HG02885 (cell line): ENCODE measurements around the gene VAPA.

Source experiments
- ATAC-seq: cut with Tn5 transposase; IDR thresholded peaks from one replicate; pipeline ENCODE4 v1.9.1; 2021; ENCODE audit warnings: mild to moderate bottlenecking; ENCODE audit not compliant: unreplicated experiment, poor library complexity

VAPA gene

DNA sequence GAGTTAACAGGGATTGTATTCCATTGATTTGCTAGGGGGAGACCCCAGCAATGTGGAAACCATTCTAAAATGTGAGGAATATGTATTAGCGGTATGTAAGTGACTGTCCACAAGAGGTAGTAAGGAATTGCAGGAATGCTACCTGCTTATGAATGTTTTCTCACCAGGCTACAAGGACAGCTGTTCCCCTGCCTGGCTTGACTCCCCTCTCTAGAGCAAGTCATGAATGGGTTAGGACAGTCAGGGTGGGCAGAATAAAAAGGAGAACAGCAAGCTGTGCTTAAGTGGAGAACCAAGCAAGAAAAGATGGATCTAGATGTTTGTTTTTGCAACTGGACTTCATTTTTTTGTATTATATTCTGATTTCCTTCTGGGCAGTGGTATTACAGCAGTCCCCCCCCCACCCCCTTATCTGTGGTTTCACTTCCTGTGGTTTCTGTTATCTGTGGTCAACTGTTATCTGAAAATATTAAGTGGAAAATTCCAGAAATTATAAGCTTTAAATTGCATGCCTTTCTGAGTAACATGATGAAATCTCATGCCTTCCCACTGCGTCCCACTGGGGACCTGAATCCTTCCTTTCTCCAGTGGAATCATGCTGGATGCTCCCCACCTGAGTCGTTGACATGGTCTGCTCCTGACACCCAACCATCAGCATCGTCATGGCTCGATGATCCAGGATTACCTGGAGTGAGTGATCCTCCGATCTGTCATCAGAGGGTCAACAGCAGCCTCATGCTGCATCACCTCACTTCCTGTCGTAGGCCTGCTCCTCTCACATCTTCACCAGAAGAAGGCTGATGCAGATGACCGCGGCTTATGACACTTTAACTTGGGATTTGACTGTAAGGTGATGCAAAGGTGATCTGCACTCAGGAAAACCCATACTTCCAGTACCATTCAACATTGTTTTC lies 52.2 kb downstream of the VAPA start:
- ATAC-seq: no peak

DNA sequence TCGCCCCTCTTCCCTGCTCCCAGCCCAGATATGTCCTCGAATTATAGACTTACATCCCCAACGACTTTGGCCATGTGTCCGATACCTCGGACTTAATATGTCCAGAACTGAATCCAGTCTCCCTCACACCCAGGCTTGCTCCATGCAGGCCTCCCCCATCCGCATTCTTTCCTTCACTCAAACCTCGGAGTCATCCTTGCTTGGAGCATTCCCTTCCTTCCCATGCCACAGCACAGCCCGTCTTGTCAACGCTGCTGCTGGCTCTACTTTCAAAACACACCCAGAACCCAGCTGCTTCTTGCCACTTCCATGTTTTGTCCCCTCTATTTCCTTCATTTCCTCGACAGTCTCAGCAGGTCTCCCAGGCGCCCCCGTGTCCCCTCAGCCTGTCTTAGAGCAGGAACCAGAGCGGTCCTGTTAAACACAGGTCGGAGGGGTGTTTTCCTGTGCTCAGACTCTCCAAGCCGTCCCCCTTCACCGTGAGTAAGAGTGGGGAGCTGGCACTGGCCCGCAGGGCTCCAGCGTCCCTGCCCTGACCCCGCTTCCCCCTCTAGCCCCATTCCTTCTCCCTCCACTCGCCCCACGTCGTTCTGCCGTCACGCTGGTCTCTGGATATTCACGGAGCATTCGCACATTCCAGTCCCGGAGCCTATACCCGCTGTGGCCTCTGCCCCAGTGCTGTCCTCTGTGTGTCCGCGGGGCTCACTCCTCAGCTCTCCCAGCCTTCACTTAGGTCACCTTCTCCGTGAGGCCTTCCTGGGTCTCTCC lies 54.4 kb downstream of the VAPA start:
- no peak for ATAC-seq

DNA sequence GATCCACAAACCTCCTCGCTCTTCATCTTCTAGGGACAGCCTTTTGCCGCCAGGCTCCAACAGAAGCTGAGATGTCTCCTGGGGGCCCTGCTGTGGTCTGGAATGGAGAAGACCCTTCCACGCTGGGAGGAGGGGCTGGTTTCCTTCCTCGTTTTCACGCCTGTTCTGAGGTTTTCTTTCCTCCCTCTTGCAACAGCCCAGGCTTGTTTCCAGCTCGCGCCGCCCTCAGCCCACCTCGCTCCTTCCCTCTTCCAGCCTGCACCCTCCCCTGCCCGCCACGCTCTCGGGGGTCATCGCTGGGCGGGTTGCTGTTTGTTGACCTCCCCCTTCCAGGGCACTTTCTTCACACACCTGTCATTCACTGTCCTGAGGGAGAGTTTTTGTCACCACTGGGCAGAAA lies 55.4 kb downstream of the VAPA start:
- ATAC-seq: no peak

DNA sequence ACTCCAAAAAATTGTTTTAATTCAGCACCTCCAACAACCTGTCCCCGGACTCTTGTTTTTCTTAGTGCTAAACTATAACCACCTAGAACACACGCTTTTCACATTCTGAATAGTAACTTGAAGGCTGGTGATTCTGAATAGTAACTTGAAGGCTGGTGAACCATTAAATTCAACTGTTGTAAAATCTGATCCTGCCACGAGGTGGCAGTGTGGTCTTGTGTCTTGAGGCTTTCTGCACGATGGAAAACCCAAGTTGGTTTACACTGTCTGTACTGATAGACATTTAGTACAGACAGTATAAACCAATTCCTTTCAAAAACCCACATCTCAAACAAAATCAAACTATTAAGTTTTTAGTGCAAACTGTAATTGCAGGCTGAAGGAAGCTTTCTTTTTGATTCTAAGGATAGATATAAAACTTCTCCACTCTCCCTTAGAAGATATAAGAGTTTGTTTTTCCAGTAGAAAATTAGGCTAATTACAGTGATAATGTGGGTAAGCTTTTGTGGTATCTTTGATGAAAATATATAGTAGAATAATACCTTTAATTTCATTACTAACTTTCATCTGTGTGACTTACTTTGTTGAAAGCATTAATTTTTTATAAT lies 57.6 kb downstream of the VAPA start:
- ATAC-seq: no peak

DNA sequence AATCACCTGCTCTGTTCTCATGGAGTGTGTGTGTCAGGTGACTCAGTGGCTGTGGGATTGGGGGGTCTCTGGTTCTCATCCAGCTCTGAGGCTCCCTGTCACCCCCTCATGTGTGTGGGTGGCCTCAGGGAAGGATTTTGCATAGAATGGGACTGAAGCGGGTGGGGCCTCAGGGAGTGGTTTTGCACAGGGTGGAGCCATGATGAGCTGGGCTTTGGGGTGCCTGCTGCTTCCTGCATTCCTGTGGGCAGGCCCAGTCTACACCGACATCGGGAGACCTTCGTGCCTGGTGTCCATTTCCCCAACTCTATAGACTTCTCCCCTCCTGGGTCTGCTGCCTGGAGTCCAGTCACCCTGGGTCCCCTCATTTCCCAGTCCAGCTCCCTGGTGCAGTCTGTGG lies 59.7 kb downstream of the VAPA start:
- ATAC-seq: no peak

DNA sequence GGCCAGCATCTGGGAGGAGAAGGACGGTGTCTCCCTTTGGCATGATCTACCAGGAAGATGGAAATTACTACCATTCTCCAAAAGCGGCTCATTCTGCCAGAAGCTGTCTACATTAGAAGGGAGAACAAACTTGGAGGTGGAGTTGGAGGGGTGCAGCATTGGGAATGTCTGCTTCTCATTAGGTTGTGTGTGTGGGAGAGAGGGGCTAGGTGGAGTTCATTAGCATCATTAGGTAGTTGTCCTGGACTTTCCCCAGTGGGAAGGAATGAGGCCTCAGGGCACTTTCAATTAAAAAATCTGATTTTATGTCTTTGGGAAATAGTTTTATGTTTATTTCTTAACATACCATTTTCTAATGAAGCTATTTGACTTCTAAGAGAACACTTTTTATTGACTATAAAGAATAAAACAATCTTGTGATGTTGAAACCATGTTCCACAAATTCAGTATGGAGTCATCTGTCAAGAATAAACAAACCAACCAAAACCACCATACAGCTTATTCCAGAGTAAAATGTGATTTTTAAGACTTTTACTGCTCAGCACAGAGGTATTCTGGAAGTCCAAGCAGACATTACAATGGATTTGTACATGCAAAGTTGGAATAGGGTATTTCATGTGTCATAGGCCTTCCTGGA lies 60.6 kb downstream of the VAPA start:
- ATAC-seq: no peak

DNA sequence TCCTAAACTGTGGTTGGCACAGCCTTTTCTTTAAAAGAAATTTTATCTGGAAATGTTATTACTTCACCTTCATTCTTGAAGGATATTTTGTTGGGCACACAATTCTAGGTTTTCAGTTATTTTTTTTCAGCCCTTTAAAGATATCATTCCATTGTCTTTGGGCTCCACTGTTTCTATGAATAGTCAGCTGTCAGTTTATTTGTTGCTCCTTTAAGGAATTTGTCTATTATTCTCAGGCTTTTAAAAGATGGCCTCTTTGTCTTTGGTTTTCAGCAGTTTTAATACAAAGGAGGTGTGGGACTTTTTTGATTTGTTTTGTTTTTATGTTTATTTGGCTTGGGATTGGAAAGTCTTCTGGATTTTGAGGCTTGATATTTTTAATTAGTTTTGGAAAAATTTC lies 61.8 kb downstream of the VAPA start:
- ATAC-seq: no peak

DNA sequence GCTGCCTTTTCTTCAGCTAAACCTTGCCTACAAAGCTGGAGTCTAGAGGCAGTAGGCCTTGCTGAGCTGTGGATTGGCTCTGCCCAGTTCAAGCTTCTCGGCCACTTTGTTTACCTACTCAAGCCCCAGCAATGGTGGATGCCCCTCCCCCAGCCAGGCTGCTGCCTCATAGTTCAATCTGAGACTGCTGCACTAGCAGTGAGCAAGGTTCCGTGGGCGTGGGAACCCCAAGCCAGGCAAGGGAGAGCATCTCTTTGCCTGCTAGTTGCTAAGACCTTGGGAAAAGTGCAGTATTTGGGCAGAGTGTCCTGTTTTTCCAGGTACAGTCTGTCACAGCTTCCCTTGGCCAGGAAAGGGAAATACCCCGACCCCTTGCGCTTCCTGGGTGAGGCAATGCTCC lies 68.9 kb downstream of the VAPA start:
- ATAC-seq: no peak

DNA sequence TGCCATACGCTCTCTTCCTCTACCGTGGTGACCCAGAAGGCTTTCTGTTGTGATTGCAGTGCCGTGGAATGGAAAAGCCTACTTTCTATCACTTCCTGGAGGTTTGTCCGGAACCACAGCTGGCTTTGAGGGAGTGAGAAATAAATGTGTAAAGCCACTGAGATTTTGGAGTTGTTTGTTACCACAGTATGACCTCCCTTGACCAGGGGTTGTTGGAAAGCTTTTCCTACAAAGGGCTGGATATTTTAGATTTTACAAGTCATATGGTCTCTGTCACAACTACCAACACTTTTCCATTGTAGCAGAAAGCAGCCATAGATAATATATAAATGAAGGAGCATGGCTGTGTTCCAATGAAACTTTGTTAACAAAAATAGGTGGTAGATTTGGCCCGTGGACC lies 70.3 kb downstream of the VAPA start:
- ATAC-seq: no peak

DNA sequence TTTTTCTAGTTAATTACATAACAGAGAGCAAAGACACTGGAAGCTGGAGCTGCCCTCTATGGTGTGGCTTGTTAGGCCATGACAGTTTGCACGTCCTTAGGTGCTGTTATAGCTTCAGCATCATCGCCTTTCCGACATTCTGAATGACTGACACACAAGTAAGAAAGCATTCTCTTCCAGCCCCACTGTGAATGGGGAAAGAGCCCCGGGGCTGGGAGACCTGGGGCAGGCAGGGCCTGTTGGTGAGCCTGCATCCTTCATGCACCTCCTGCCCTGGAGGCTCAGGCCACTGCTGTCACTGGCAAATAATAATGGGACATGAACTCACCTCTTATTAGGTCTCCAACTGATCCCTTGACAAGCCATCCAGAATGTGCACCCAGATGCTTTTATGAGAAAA lies 71.8 kb downstream of the VAPA start:
- no peak for ATAC-seq

DNA sequence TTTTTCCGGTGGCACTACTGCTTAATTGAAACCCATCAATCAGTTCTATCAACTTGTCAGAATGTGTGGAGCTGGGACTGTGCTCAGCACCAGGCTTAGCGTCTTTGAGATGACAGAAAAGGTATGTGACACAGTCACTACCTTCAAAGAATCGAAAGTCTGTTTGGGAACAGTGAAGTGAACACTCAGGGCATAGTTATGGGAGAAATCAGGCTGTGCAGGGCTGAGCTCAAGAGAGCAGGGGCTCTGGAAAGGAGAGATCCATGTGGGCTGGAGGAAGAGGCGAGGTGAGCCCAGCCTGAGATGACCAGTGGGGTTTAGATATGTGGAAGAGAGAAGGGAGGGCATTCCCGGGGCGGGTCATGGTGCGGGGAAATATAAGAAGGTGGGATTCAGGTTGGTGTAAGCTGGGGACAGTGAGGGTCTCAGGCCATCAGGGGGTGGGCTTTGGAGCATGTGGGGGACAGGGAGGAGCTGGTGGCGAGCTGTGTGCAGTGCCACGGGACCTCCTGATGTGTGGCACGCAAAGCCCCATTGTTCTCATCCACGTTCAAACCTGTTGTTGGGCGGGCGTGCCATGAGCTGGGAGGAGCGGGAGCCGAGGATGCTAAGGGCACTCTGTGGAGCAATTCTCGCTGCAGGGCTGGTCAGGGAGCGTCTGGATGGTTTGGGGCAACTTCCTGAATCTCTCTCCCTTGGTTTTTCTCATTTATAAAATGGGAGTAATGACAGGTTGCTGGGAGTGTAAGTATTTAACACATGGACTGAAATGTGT lies 72.5 kb downstream of the VAPA start:
- ATAC-seq: no peak

DNA sequence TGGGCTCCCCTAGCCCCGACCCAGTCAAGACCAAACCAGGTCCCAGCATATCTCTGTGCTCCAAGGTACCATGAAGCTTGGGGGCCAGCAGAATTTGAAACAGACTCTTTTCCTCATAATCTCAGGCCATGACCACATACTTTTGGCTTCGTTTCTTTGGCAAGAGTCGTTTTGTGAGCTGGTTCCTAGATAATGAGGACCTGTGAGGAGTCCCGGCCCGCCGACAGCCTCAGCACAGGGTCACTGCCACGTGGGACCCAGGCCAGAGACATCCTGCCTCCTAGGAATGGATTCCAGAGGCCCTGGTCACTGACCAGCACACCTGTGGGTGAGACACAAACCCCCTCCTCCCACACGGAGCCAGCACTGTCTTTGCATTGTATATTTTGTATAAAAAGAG lies 73.5 kb downstream of the VAPA start:
- no peak for ATAC-seq

DNA sequence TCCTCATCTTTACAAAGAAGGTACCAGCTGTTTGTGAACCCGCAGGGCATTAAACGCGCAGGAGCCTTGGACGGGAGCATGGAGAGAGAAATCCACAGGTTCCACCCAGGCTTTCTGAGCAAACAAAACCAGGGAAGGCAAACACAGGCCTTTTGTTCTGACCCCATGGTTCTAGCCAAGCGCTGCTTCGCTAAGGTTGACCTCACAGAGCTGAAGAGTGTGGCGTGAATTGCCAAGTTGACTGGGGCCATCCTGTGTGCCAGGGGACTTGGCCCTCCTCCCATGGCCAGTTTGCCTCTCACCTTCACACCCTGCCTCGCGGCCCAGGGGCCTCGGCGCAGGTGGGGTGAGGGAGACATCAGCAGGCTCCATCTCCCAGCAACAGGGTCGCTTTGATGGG lies 74.1 kb downstream of the VAPA start:
- no peak for ATAC-seq

DNA sequence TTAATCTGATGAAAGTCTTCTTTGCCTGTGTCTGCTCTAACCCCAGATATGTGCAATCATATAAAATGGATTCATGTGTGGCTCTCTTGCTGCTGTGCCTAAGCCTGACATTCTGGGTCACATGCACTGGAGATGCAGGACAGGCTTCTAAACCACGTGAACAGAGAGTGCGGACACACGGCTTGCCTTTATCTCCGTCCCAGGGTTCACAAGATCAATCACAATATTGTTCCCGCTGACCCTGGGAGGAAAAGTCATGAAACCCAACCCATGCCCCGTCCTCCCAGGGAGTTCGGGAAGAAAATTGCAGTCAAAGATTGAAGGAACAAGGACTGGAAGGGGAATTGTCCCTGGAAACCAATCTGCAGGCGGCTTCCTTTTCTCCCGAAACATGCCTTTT lies 74.8 kb downstream of the VAPA start:
- no peak for ATAC-seq

DNA sequence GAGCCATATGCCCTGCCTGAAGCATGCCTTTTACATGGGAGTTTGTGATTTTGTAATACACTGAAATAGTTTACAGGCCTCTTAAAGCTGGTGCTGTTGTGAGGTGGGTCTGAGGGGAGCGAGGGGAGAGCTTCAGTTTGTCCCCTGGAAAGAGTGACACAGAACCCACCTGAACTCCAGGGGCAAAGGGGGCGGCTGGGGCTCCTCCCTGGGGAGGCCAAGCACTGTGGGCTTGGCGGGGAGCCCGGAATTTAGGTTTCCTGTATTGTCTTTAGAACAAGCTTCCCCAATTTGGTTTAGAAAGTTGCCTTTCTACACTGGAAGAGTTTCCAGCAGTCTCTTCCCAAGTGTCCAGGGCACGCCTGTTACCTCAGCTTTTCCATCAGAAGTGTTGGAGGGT lies 75.7 kb downstream of the VAPA start:
- no peak for ATAC-seq

DNA sequence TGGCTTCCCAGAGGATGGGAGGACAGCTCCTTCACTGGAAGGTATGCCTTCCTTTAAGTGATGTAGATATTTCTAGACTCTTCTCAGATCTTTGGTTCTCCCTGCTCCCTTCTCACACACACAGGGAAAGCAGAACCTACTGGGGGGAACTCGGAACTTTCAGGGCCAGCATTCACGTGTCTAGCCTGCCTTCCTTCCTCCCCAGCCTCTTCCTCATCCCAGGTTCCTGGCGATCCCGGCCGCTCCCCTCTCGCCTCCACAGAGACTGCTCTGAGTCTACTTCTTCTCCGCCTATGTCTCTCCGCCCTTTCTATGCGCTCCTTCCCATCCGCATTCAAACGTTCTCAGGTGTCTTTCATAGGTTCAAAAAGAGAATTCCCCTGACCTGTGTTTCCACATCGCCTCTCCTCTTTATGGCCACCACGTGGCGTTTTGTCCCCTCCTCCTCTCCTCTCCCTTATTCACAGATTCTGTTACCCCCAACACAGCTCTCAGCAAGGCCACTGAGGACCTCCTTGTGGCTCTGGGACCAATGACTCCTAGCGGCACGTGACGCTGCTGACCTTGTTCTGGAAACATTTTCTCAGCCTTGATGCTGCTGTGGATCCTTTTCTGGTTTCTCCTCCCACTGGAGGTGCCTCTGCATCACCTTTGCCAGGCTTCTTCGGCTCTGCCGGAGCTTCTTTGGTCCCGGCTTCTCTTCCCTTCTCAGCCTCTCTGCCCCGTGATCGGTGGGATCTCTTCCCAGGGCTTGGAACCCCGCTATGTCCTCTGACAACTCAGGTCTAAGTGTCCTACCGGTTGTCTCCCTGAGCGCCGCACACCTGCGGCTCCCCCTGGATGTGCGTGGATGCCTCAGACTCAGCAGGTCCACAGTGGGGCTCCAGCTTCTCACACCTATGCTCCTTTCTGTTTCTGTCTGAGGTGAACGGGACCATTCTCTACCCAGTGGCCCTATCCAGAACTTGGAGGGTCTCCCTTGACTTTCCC lies 77.5 kb downstream of the VAPA start:
- no peak for ATAC-seq

DNA sequence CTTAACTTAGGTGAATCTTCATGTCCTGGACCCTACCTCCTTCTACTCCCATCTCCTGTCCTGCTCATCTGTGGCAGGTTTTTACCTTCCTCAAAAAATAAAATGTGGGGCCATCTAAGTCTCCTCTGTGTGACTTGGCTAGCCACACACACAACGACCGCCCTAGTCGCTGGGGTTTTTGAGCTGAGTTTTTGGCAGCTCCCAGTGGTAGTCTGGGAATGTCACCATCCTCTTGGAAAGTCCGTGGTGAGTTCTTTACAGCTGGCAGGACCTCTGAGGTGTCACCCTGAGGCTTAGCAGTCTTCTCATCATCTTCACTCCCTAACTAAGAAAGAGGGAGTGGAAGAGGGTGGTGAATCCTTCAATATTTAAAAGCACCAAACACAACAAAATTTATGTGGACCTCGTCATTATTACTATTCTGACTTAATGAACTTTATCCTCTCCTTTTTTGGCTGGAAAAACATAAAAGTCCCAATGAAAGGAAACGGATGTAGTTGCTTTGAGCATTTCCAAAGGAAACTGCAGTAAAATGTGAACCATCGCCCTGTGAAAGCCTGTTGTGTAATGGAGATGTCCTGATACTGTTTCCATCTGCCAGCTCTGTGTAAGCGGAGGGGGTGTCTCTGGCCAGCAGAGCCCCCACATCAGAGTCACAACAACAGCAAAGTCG lies 78.6 kb downstream of the VAPA start:
- no peak for ATAC-seq

DNA sequence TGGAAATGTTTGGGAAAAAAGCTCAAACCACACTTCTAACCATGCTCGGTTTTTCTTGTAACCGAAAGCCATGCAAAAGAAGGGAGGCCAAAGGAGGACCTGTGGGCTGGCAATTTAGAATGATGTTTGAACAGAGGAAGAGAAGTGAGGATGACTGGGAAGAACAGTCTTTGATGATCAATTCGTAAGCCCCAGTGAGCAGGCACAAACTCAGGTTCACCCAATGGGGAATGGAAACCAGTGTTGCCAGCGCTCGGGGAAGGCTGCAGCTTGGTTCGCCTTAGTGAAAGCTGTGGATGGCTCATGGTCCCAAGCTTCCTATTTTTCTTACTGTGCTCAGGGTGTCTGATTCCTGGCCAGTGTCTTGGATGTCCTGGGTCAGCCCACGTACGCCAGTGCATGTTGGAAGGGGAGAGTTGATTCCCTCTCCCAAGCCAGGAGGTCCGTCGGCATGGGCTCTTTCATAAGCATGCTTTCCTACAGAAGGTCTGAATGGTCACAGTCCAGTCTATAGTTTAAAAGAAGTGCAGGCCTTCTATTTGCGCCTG lies 79.2 kb downstream of the VAPA start:
- no peak for ATAC-seq
